Omental fat pad (tissue), 4 donors: ENCODE data around the gene IL16. TPM values are rescaled to one million over a fixed set of nuclear protein-coding genes. Genes with fewer than 3 reads are reported as not detected.

Experiments
- ATAC-seq: fragments of 150-250 bp; one replicate; pipeline ENCODE4 v1.9.1; 2016; ENCODE audit warnings: mild to moderate bottlenecking, moderate library complexity; ENCODE audit not compliant: low FRiP score
- DNase-seq: peaks from one replicate; pipeline ENCODE4 v3.0.0-alpha.2; 2019; ENCODE audit warnings: low spot score
- total RNA-seq, 4 donors: library from RNA; depleted of rRNA; stranded (reverse); fragments of >200 nt; gene quantifications; one replicate each; pipeline ENCODE4 v1.1.0, GENCODE V29; 2016
- TF ChIP-seq, protein P1 (sequence below), 3 donors: fragments of 450-650 bp; IDR thresholded peaks; one replicate each; pipeline ENCODE4 v1.5.1; 2016 to 2017; ENCODE audit warnings: antibody characterized with exemption in 3 of 3, mild to moderate bottlenecking in 3 of 3, moderate library complexity in 2 of 3

Gene IL16
- total RNA-seq, 4 donors from 2014 or later: 22.7 to 45.8 (median 34.4) TPM

DNA sequence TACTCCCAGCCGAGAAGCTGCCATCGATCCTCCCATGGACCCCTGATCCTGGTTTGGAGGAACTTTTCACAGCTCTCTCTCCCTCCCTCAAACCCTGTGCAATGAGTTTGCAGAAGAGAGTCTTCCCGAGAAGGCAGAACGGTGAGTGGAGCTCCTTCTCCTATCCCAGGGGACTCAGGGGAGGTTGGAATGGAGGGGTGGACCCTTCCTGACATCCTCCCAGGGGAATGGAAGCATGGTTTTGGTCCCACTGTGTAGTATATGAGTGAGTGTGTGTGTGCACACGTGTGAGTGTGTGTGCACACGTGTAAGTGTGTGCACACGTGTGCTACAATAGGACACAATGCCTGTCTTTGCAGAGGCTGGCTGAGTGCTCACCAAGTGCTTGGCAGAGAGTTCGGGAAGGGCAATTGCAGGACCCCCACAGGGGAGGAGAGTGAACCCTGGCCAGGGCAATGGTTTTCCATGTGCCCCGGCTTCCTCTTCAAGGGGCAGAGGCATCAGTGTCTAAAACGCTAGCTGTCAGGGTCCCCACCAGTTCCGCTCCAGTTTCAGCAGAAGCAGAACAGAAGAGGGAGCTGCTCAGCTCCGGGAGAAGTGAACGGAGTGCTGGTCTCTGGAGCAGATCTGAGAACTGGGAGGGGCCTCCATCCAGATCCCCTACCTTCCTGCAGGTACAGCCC, 13.8 kb upstream of the IL16 start:
- TF ChIP-seq, protein P1, sequence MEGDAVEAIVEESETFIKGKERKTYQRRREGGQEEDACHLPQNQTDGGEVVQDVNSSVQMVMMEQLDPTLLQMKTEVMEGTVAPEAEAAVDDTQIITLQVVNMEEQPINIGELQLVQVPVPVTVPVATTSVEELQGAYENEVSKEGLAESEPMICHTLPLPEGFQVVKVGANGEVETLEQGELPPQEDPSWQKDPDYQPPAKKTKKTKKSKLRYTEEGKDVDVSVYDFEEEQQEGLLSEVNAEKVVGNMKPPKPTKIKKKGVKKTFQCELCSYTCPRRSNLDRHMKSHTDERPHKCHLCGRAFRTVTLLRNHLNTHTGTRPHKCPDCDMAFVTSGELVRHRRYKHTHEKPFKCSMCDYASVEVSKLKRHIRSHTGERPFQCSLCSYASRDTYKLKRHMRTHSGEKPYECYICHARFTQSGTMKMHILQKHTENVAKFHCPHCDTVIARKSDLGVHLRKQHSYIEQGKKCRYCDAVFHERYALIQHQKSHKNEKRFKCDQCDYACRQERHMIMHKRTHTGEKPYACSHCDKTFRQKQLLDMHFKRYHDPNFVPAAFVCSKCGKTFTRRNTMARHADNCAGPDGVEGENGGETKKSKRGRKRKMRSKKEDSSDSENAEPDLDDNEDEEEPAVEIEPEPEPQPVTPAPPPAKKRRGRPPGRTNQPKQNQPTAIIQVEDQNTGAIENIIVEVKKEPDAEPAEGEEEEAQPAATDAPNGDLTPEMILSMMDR (IDR thresholded peaks at IDR 0.05): no peak
- ATAC-seq (peak; percentile 69), DNase-seq (no peak)

DNA sequence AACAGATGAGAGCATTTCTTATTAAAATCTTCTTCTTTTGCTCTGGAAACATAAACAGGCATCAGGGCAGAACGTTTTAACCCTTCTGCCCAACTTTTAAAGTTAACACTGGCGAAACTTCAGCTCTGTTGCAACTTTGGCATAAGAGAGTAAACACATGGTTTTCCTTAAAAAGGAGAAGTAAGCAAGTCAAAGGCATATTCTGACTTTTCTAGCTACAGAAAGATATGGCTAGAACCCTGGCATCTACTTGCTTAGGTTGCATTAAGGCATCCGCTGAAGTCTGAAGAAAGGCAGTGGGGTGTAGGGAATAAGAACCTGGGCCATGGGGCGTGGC, 13.3 kb upstream of the IL16 start:
- DNase-seq: no peak
- ATAC-seq: no peak
- TF ChIP-seq, protein P1 (IDR thresholded peaks at IDR 0.05): no peak

DNA sequence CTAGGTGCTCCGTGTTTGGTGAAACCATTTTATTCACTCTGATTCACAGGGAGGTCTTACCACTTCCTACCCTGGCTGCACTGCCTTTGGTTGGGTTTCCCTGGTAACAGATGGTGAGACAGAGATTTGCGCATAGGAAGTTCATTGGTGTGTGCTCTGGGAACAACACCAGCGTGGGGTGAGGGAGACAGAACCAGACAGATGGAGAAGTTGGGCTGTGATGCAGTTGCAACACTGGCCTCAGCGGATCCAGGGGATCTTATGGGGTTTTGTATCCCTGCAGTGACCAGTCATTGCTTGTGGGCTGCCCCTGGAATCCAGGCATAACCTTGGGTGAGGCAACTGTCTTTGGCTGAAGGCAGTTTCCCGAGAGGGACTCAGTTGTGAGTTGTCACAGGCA, 12.5 kb upstream of the IL16 start:
- TF ChIP-seq, protein P1 (IDR thresholded peaks at IDR 0.05): no peak
- ATAC-seq: peak; percentile 18
- DNase-seq: no peak

DNA sequence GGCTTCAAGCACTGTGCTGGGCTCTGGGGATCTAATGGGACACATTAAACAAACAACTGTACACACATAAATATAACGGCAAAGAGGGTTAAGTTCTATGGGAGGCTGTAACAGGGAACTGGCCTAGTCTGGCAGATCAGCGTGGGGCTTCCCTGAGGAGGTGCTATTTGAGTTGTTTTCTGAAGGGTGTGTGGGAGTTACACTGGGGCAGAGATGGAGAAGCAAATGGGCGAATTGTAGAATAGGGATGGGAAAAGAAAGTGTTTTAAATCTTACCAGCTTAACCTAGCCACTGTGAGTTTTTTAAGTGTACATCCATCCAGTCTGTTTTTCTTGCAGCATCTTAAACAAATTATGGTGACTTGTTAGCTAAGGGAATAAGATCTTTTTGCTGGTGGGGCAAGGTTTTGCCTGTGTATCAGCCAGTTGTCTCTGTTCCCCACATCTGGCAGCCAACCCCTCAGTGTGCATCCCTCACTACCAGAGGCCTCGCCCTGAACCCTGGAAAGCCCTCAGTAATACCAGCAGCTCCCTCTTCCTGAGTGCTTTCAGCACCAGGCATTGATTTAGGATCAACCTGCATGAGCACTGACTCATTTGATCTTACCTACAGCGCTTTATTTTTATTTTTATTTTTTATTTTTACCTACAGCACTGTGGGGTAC, 10.9 kb upstream of the IL16 start:
- ATAC-seq: no peak
- no peak for DNase-seq
- TF ChIP-seq, protein P1 (IDR thresholded peaks at IDR 0.05): no peak

DNA sequence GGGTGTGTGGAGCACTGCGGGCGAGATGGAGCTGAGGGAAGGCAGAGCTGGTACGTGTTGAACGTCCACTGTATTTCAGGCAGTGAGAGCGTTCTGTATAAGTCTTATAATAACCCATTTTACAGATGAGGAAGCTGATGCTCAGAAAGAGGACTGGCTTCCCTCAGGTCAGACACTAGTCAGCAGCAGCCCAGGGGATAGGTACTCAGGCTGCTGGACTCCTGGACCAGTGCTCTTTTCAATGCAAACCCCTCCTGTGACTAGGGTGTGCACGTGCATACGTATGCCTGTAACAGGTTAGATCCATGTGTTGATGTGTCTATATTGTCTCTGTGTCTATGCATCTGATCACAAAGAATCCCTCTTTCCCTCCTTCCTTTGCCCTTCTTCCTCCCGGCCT, 8.3 kb upstream of the IL16 start:
- ATAC-seq: no peak
- DNase-seq: no peak
- TF ChIP-seq, protein P1 (IDR thresholded peaks at IDR 0.05): no peak

DNA sequence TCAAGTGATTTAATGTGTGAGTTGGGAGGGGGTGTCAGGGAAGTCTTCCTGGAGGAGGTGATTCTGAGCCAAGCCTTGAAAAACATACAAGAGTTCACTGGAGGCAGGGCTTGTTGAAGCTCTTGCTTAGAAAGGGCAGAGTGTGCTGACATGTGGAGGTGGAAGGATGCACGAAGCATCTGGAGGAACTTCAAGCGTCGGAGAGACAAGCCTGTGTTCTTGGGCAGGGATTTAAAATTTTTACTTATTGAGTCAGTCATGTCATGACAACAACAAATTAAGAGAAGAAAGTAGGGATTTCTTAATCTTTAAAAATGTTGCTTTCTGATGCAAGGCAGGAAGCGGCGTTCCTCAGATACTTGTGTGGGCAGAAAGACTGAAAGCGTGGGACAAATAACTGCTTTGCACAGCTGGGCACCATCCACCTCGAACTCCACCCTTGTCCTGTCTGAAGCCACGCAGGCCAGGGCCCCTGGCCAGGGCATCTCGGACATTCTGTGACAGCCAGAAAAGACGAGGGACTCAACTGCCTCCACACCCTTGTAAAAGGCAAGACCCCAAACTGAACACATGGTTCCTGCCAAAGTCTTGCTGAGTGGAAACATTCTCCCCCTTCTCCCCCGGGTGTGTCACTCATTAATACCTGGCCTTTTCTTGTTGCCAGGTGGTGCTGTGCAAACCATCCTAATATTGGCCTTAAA, 6.9 kb upstream of the IL16 start:
- TF ChIP-seq, protein P1 (IDR thresholded peaks at IDR 0.05): no peak
- ATAC-seq (peak; percentile 81), DNase-seq (no peak)
